Right atrium auricular region (tissue), 2 donors: ENCODE results near the gene CYP11A1. TPM values are rescaled to one million over a fixed set of nuclear protein-coding genes. Genes with fewer than 3 reads are reported as not detected.

Source experiments
- DNase-seq: peaks from one replicate; pipeline ENCODE4 v3.0.0-alpha.2; 2019; ENCODE audit warnings: low spot score
- H3K27ac ChIP-seq, 2 donors: fragments of 200-600 bp; sonication (generic); 1 replicate in 1 of 2; 2 replicates in 1 of 2; pipeline ENCODE4 v1.5.1; 2016 to 2019
- H3K27me3 ChIP-seq, 2 donors: fragments of 200-600 bp; sonication (generic); one replicate each; pipeline versions ENCODE4 v1.5.1 to v1.6.0; 2017 to 2019
- H3K36me3 ChIP-seq: fragments of 200-600 bp; sonication (generic); one replicate; pipeline ENCODE4 v1.5.1; 2016
- H3K4me1 ChIP-seq, 2 donors: fragments of 200-600 bp; sonication (generic); one replicate each; pipeline versions ENCODE4 v1.5.1 to v1.6.0; 2017 to 2019
- H3K4me3 ChIP-seq, 2 donors: fragments of 200-600 bp; sonication (generic); 1 replicate in 1 of 2; 2 replicates in 1 of 2; pipeline ENCODE4 v1.5.1; 2017 to 2019; ENCODE audit warnings: mild to moderate bottlenecking in 1 of 2, moderate library complexity in 1 of 2
- H3K9me3 ChIP-seq, 2 donors: fragments of 200-600 bp; sonication (generic); one replicate each; pipeline ENCODE4 v1.5.1; 2019
- total RNA-seq, 2 donors: library from RNA; depleted of rRNA; stranded (reverse); fragments of >200 nt; gene quantifications; one replicate each; pipeline ENCODE4 v1.1.0, GENCODE V29; 2016
- TF ChIP-seq, protein P1 (sequence below), 2 donors: fragments of 200-600 bp; sonication (generic); IDR thresholded peaks; one replicate each; pipeline ENCODE4 v1.5.1; 2019; ENCODE audit warnings: antibody characterized with exemption in 2 of 2

CYP11A1 gene
- total RNA-seq, 2 donors from 2014 or later: 0.71 to 1.0 TPM

DNA sequence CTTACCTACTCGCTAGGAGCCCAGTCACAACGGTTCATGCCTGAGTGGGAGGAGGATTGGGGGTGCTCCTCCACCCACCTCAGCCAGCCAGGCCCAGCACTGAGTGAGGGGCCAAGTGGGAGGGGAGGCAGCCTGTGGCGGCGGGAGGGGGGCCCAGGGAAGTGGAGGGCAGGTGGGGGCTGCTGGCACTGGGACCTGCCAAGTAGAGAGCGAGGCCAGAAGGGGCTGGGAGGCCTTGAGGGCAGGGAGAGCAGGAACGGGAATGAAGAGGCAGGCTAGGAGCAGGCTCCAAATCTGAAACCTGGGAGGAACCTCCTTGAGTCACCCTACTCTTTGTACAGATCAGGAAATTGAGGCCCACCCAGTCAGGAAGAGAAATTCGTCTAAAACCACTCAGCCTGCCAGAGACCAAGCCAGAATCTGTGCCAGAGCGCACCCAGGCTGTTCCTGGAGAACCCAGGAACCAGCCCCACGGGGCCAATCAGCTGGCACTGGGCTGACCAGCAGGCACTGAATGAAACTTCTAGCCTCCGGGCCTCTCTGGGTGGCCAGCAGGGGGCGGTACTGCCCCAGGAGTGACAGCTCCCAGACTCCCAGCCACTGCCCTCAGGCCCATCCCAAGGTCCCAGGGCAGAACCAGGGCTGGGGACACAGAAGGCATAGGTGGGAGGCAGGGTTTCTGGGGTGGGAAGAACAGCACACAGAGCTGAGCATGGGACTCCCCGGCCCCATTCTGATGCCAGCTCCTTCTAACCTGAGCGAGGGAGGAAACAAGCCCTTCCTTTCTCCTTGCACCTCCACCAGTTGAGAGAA lies 14.8 kb upstream of the CYP11A1 start:
- H3K4me3 ChIP-seq: no peak overlapping the region
- DNase-seq: peak; percentile 84
- TF ChIP-seq, protein P1, sequence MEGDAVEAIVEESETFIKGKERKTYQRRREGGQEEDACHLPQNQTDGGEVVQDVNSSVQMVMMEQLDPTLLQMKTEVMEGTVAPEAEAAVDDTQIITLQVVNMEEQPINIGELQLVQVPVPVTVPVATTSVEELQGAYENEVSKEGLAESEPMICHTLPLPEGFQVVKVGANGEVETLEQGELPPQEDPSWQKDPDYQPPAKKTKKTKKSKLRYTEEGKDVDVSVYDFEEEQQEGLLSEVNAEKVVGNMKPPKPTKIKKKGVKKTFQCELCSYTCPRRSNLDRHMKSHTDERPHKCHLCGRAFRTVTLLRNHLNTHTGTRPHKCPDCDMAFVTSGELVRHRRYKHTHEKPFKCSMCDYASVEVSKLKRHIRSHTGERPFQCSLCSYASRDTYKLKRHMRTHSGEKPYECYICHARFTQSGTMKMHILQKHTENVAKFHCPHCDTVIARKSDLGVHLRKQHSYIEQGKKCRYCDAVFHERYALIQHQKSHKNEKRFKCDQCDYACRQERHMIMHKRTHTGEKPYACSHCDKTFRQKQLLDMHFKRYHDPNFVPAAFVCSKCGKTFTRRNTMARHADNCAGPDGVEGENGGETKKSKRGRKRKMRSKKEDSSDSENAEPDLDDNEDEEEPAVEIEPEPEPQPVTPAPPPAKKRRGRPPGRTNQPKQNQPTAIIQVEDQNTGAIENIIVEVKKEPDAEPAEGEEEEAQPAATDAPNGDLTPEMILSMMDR (IDR thresholded peaks at IDR 0.05): peak; percentile 89 to 97

DNA sequence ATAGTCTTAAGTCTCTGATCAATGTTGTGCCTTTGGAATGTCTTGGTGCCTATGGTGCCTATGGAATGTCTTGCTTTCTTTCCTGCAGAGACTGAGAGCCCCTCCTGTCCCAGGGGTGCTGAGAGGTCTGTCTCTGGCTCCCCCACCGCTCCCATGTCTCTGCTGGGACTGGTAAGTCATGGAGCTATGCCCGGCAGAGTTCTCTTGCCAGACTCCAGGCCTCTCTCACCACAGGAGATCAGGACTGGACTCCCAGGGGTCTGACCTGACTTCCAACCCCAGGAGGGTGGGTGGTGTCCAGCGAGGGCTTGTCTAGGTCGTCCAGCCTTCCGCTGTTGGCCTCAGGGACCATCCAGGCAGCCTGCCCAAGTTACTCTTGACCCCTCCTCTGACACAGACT lies 14.0 kb upstream of the CYP11A1 start:
- Histone ChIP-seq H3K27me3 (no peaks in the 10 kb centered on the region), H3K4me3 (no peak overlapping the region), H3K4me1 (peaks cover 0 to 17% of the 10 kb centered on the region in 2 donors), H3K9me3 (no peaks in the 10 kb centered on the region), H3K27ac (no peak overlapping the region), H3K36me3 (no peaks in the 10 kb centered on the region)
- TF ChIP-seq, protein P1 (IDR thresholded peaks at IDR 0.05): no peak
- no peak for DNase-seq

More for the DNA sequence above, 14.8 kb upstream of the CYP11A1 start:
- no peak overlapping the region for H3K27ac ChIP-seq
- H3K36me3 ChIP-seq: no peaks in the 10 kb centered on the region
- no peaks in the 10 kb centered on the region for H3K27me3 ChIP-seq
- peaks cover 0 to 19% of the 10 kb centered on the region in 2 donors for H3K4me1 ChIP-seq
- no peaks in the 10 kb centered on the region for H3K9me3 ChIP-seq

DNA sequence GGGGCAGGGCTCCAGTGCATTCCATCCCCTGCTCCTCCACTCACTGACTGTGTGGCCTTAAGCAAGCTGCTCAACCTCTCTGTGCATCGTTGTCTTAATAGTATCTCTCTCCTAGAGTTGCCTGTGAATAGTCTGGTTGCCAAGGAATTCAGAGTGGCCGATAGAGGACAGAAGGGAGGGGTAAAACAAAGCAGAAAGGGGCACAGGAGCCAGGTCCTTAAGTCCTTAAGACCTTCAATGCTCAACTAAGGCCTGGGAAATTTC lies 13.7 kb upstream of the CYP11A1 start:
- Histone ChIP-seq H3K9me3 (no peaks in the 10 kb centered on the region), H3K27me3 (no peaks in the 10 kb centered on the region), H3K36me3 (no peaks in the 10 kb centered on the region), H3K27ac (no peak overlapping the region), H3K4me3 (no peak overlapping the region), H3K4me1 (peaks cover 0 to 14% of the 10 kb centered on the region in 2 donors)
- TF ChIP-seq, protein P1 (IDR thresholded peaks at IDR 0.05): no peak
- no peak for DNase-seq

DNA sequence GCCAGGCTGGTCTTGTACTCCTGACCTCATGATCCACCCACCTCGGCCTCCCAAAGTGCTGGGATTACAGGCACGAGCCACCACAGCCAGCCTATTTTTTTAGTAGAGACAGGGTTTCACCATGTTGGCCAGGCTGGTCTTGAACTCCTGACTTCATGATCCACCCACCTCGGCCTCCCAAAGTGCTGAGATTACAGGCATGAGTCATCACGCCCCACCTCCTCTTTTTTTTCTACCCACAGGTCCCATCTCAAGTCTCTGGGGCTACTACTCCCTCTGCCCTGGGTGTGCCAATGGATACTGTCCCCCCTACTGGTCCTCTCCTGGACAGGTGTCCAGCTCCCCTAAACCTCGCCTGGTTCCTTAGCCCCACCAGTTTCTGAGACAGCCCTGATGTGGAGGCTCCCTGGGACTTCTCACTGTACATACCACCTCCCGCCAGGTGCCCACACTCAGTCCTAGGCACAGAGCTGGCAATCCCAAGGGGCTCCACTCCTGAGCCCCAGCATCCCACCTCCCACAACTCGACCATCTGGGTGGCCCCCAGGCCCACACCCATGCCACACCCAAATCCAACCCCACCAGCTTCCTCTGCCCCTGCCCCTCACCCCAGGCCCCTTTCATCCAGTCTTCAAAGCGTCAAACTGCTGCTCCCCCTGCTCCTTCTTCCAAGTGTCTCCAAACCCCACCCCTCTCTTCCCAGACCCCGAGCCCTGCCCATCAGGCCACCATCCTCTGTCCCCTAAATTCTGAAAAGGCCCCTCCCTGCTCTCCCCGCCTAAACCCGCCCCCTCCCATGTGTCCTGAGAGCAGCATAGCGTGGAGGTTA lies 13.1 kb upstream of the CYP11A1 start:
- Histone ChIP-seq H3K9me3 (no peaks in the 10 kb centered on the region), H3K27ac (no peak overlapping the region), H3K4me3 (no peak overlapping the region), H3K36me3 (no peaks in the 10 kb centered on the region), H3K27me3 (no peaks in the 10 kb centered on the region), H3K4me1 (peaks cover 0 to 8% of the 10 kb centered on the region in 2 donors)
- DNase-seq: no peak
- TF ChIP-seq, protein P1 (IDR thresholded peaks at IDR 0.05): no peak

DNA sequence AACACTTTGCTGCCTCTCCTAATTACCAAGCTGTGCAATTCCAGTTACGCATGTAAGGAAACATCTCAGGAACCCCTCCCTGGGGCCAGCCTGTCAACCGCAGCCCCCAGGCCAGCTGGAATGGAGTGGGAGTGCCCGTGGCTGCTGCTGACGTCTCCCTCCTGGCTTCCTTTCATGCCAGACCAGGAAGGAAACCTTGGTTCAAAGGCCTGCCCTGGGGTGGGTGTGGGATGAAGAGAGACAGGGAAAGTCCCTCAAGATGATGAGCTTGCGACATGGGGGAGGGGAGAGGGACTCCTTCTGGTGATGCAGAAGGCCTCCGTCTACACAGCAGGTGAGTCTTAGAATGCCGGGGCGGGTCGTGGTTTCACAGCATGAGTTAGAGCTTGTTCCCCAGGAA lies 11.4 kb upstream of the CYP11A1 start:
- Histone ChIP-seq H3K9me3 (no peaks in the 10 kb centered on the region), H3K27me3 (no peaks in the 10 kb centered on the region), H3K4me3 (no peak overlapping the region), H3K27ac (no peak overlapping the region), H3K4me1 (peaks cover 0 to 13% of the 10 kb centered on the region in 2 donors), H3K36me3 (no peaks in the 10 kb centered on the region)
- TF ChIP-seq, protein P1 (IDR thresholded peaks at IDR 0.05): no peak
- no peak for DNase-seq
